Glomerular endothelial cell (primary cell): ENCODE results near the gene GLG1. TPM values are rescaled to one million over a fixed set of nuclear protein-coding genes. Genes with fewer than 3 reads are reported as not detected.
"Not testable (repeated sequence)": the region's sequence is repeated elsewhere in the genome, so short reads cannot be mapped to it uniquely, and the experiment has no call there.

Experiments
- DNase-seq: peaks from one replicate; pipeline ENCODE4 v3.0.0-alpha.2; 2011; ENCODE audit warnings: low read depth, low spot score; ENCODE audit errors: extremely low read depth
- total RNA-seq: library from RNA; depleted of rRNA; stranded (reverse); fragments of >200 nt; gene quantifications from 2 replicates; pipeline ENCODE4 v1.2.3, GENCODE V29; 2015

Gene GLG1
- total RNA-seq, 1 donor from 2014 or later = 253 TPM

DNA sequence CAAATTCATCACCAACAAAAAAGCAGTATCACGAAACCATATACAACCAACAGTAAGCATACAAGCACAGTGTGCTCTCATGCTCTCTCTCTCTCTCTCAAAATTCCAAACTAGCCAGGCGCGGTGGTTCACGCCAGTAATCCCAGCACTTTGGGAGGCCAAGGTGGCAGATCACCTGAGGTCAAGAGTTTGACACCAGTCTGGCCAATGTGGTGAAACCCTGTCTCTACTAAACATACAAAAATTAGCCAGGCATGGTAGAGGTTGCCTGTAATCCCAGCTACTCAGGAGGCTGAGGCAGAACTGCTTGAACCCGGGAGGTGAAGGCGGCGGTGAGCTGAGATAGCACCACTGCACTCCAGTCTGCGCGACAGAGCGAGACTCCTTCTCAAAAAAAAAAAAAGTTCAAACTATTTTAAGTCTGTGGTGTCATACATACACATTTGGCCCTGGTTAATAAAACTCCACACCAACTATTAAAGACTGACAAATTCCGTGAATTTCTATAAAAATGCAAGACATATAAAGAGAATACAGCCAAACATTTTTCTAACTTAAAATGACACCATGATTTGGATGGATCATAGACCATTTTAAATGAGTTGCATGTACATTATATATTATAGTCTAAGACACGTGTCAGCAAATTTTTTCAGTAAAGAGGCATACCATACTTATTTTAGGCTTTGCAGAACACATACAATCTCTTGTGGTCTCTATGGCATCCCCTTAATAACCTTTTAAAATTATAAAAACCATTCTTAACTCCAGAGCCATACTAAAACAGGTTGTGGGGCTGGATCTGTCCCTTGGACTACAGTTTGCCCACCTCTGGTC is 30.9 kb downstream of the GLG1 start:
- no peak for DNase-seq

DNA sequence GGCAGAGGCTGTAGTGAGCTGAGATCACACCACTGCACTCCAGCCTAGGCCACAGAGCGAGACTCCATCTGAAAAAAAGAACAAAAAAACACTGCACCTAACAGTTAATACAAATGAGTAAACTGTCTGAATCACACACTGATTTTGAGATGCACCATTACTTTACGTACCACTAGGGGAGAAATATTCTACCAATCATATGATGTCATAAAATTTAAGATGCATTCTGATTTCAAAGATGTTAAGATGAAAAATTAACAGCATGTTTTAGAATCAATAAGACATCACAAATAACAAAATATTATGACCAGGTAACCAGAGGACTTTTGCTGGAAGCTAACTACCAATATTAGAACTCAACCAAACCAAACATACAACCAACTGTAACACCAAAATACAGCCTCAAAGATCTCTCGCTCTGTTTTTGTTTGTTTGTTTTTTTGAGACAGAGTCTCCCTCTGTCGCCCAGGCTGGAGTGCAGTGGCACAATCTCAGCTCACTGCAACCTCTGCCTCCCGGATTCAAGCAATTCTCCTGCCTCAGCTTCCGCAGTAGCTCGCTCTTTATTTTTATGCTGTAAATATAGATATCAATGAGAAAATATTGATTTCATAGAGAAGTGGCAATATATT is 31.6 kb downstream of the GLG1 start:
- DNase-seq = no peak

DNA sequence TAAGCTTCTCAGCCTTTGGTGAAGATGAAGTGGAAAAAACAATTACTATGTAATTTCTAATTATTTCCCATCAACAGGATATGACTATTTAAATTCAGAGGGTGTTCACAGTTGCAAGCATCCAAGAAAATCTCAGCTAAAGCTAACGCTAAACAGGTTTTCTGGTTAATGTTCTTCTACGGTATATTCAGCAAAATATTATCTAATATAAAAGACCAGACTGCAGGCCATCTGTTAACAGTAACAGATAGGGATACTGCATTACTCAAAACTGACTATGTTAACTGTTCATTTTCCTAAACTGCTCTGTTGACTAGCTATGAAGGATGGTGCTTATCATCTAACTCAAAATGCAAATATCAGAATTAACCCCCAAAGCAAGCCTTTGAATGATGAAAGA is 32.8 kb downstream of the GLG1 start:
- DNase-seq = no peak

DNA sequence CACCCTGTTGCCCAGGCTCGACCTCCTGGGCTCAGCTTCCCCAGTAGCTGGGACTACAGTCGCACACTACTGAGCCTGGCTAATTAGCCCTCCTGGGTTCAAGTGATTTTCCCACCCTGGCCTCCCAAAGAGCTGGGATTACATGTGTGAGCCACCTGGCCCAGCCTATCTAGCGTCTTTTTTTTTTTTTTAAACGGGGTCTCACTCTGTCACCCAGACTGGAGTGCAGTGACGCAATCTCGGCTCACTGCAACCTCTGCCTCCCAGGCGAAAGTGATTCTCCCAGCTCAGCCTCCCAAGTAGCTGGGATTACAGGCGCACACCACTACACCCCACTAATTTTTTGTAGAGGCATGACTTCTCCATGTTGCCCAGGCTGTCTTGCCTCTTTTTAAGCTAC is 33.3 kb downstream of the GLG1 start:
- no peak for DNase-seq

DNA sequence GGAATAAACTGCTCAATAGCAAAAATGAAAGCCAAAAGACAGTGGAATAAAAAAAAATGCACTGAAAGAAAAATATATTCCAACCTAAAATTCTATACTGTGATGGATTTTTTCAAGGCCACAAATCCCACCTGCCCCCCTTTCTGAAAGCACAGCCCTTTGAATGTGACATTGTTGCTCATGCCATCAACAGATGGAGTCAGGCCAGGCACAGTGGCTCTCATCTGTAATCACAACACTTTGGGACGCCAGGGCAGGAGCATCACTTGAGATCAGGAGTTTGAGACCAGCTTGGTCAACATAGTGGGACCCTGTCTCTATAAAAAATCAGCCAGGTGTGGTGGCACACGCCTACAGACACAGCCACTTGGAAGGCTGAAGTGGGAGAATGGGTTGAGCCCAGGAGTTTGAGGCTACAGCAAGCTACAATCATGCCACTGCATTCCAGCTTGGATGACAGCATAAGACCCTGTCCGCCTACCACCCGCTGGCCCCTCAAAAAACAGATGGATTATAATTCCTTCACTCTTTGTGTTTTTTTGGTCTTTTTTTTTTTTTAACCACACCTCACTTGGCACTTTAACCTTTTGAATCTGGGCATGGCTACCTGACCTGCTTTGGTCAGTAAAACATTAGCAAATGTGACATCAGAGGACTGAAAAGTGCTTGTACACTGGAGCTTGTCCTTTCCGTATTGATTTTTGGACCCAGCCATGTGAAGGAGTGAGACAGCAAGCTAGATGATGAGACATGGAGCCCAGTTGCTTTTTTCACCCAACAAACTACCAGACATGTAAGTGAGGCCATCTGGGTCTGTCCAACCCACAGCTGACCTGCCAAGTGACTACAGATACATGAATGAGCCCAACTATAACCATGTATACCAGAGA is 36.3 kb downstream of the GLG1 start:
- no peak for DNase-seq

DNA sequence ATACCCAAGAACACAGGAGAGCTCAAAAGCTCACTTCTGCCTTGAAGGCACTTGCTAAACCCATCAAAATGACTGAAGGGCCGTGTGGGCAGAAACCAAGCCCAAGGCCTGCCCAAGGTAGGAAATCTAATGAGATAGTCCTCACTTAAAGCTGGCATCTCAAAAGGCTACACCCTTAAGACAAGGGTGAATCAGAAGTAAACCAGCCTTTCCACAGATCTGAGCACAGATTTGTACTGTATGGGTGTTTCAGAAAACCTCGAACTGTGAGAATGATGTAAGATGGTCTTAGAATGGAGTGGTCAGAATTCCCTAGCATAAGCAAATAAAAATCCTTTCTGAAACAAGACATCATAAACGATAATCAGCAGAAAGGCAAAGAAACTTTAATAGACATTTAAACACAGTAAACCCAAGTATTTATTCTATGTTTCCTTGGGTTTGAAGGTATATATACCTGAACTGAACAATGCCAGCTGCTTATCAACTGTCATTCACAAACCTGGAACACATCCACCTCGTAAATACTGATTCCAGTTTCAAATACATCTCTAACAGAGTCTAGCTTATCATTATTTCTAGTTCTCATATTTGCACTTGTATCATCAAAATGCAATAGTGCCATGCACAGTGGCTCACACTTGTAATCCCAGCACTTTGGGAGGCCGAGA is 37.8 kb downstream of the GLG1 start:
- DNase-seq = no peak

DNA sequence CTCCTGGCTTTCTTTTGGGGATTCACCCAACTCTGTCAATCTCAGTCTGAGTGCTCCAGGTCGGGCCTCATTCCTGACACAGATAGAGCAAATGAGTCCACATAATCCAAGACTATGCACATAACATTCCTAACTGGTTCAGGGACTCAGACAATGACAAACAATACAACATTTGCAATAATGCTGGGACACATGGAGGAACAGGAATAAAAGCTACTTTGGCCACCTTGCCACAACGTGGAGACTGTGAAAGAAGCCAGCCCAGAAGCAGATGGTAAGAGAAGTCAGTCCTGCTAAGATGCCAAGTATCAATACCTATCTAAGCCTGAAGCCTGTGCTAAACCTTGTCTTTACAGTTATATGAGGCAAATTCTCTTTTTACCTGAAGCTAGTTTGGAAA is 39.0 kb downstream of the GLG1 start:
- DNase-seq = no peak

DNA sequence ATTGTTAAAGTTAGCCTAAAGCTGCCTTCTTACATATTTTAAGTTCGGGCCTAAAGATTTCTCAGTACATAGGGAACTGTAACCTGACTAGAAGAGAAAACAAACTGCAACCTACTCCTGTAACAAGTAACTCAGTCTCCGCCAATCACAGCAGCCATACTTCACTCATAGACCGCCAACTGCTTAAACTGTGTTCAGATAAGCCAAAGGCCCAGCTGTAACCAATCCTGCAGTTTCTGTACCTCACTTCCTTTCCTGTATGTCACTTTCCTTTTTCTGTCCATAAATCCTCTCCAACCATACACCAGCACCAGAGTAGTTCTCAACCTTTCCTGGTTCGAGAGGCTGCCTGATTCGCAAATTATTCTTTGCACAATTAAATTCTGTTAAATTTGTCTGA is 41.5 kb downstream of the GLG1 start:
- DNase-seq = no peak

DNA sequence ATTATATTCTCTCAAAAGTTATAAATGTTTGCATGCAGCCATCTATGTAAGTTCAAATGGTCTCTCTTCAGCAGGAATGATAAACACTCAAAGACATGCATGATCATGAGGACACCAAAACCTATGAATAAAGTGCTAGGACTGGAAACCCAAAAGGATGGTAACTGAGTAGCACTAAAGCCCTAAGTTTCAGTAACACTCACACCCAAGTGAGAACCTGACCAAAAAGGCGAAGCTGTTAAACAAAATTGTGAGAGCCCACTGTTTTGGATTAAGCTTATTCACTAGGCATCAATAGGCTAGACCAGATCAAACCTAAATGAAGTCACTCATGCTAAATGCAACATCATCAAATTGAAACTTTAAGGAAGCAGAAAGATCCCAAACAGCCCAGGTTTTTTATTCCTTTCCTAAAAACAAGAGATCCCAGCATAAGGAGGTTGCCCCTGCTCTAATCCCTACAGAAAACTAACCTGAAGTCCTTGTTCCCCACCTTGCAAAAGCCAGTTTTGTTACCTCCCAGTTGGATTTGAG is 42.4 kb downstream of the GLG1 start:
- DNase-seq = no peak

DNA sequence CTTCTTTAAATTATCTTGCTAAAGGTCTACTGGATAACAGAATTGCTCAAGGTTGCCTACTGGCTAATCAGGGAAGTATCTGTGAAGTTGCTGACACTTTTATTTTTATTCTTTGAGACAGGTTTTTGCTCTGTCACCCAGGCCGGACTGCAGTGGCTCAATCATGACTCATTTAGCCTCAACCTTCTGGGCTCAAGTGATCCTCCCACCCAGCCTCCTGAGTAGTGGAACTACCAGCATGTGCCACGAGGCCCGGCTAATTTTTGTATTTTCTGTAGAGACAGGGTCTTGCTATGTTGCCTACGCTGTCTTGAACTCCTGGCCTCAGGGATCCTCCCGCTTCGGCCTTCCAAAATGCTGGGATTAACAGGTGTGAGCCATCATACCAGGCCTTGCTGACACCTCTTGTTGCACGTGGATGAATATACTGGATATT is 43.1 kb downstream of the GLG1 start:
- no peak for DNase-seq

DNA sequence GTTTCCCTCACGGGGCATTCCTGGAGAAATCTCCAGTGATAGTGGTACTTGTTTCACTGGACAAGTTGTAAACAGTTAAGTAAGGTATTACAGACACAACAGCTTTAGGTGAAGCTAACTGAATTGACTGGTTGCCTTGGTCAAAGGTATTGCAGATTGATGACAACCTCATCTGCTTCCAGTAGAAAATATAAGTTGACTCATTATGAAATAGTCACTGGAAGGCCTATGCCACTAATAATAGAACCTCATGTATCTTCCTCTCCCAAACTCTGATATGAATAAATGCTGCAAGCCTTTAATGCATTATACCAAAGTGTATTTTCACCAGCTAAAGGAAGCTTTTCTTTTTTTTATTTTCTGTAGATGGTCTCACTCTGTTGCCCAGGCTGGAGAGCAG is 44.8 kb downstream of the GLG1 start:
- DNase-seq = no peak

DNA sequence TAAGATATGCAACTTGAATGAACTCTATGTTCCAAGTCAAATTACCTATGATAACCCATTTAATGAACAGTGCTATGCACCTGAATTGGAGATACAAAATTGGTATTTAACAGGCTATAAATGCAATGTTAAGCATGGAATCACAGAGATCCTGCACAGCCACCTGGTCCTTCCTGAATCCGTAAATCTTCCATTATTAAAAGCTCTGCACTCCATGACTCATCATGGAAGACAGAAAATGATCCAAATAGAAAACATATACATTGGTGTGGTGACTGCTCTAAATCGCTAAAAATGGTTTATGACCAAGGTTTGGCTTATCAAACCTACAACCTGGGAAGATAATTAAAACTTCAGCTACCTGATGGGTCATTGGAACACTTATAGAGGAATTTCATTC is 45.3 kb downstream of the GLG1 start:
- DNase-seq = no peak

DNA sequence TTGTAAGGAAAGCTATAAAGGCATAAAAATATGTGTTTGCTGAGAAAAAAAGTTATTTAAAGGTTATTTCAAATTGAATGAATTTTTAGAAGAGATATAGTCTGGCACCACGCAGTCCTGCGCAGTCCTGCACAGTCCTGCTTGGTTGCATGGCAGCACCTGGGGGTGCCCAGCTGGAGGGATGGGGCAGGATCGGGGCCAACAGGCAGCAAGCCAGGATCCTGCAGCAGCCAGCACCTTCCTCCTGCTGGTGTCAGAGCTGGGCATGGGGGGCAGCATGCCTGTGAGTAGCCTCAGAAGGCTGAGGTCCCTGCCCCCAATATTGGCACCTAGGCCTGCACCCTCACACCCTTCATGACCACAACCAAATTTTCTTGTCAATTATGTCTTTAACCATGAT is 46.0 kb downstream of the GLG1 start:
- no peak for DNase-seq

DNA sequence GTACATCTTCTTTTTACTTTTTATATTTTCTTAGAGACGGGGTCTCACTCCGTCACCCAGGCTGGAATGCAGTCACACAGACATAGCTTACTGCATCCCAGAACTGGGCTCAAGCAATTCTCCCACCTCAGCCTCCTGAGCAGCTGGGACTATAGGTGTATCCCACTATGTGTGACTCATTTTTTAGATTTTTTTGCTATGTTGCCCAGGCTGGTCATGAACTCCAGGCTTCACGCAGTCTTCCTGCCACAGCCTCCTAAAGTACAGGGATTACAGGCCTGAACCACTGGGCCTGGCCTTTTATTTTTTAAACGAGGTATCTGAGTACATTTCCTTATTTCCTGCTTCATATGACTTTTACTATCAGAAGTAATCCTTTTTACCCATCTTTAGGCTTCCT is 48.0 kb downstream of the GLG1 start:
- no peak for DNase-seq

DNA sequence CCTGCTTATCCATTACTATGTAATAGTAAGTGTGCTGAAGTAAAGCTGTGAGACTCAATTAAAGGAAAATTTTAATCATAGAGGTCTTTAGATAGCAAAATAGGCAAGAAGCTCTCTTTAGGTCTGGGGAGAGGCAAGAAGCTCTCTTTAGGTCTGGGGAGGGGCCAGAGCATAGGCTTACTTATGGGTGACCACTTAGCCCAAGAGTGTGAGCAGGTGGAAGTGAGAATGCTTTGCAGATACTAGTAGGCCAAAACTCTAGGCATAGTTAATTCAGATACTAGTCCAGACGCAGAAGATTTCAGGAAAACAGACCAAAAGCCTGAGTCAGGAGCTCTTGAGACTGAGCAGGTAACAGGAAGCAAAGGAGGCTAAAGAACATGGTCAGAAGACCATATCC is 49.6 kb downstream of the GLG1 start:
- DNase-seq = no peak

DNA sequence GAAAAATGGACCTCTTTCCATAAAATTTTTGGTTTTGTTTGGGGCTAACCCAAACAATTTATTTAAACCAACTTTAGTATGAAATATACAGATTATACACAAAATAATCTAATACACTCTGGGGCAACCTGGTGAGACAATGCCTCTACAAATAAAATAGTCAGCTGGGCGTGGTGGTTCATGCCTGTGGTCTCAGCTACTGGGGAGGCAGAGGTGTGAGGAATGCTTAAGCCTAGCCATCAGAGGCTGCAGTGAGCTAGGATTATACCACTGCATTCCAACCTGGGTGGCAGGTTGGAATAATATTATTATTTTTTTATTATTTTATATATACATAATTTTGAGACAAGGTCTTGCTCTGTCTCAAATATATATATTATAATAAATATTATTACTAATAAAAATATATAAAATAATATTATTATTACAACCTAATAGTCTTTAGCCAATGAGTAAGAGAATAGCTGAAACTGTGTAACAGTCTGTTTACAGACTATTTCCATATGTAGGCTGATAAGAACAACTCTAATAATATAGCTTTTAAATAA is 50.5 kb downstream of the GLG1 start:
- no peak for DNase-seq

DNA sequence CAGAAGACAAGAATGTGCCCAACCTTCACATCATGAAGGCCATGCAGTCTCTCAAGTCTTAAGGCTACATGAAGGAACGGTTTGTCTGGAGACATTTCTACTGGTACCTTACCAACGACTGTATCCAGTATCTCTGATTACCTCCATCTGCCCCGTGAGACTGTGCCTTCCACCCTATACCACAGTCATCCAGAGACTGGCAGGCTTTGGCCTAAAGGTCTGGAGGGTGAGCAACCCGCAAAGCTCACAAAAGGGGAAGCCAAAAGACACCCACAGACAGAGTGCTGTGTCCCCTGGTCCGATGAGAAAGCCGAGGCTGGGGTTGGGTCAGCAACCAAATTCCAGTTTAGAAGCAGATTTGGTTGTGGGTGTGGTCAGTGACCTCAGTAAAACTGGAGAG is 54.6 kb downstream of the GLG1 start:
- not testable (repeated sequence) for DNase-seq

DNA sequence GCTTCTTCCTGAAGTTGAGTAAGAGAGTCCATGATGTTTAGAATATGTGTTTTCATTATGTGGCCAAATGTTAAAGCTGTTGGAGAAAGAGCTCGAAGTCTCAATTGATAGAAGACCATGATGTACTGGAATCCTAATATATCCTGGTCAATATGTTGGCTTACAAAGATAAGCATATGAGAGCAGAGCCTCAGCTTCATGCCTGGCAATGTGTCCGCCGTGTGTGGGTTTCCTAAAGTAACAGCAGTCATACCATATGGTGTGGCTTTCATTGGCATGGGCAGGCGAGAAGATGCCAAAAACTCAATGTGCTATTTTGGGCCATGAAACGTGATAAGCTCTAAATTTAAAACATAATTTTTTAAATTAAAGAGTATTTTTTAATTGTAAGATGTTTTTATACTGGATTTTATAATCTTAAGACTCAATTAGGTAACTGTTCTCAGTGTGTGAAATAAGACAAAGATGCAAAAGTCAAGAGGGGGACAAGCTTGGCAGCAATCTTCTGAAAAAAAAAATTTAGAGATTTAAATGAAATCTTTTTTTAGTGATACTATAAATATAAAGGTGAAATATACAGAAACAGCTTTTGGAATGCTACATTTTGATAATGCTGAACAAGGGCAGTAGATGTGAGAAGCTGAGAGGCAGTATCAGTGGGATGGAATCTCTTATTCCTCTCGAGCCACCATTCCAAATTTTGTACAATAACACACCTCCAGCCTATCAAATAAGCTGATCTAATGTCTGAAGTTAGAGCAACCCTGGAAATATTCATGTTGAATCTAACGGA is 56.5 kb downstream of the GLG1 start:
- DNase-seq = not testable (repeated sequence)

DNA sequence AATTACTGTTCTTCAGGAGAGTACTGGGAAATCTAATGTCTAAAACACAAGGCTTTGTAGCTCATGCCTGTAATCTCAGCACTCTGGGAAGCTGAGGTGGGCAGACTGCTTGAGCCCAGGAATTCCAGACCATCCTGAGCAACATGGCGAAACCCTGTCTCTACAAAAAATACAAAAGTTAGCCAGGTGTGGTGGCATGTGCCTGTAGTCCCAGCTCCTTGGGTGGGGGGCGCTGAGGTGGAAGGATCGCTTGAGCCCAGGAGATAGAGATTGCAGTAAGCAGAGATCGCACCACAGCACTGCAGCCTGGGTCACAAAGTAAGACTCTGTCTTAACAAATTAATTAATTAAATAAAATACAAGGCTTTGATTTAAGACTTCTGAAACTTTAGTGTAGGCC is 60.8 kb downstream of the GLG1 start:
- DNase-seq = not testable (repeated sequence)
